Neutrophil (primary cell): ENCODE data around the gene ANKRD55.
"Not testable (repeated sequence)": the region's sequence is repeated elsewhere in the genome, so short reads cannot be mapped to it uniquely, and the experiment has no call there.

Experiments used
- H3K27ac ChIP-seq: fragments of 200-600 bp; sonication (generic); 2 replicates; pipeline ENCODE4 v1.5.1; 2016; ENCODE audit warnings: mild to moderate bottlenecking, moderate library complexity
- H3K27me3 ChIP-seq: fragments of 200-600 bp; sonication (generic); 2 replicates; pipeline ENCODE4 v1.6.0; 2016; ENCODE audit warnings: mild to moderate bottlenecking
- H3K36me3 ChIP-seq: fragments of 200-600 bp; sonication (generic); 2 replicates; pipeline ENCODE4 v1.5.1; 2017
- H3K4me1 ChIP-seq, 2 experiments: fragments of 200-600 bp in 1 of 2; sonication (generic) in 1 of 2; 1 replicate in 1 of 2; 2 replicates in 1 of 2; pipeline versions ENCODE4 v1.5.1 to v1.6.1; 2013 to 2016; ENCODE audit warnings: low read depth in 1 of 2, low read length in 1 of 2, mild to moderate bottlenecking in 1 of 2, moderate library complexity in 1 of 2; ENCODE audit not compliant: control insufficient read depth in 1 of 2, insufficient read depth in 1 of 2
- H3K4me3 ChIP-seq, 2 experiments: fragments of 200-600 bp in 1 of 2; sonication (generic) in 1 of 2; 1 replicate in 1 of 2; 2 replicates in 1 of 2; pipeline ENCODE4 v1.5.1; 2013 to 2016; ENCODE audit warnings: low read depth in 1 of 2, low read length in 1 of 2, mild to moderate bottlenecking in 1 of 2, moderate library complexity in 1 of 2
- H3K9me3 ChIP-seq: fragments of 200-600 bp; sonication (generic); 2 replicates; pipeline ENCODE4 v1.5.1; 2016
- CTCF ChIP-seq: fragments of 200-600 bp; sonication (generic); IDR thresholded peaks from 2 replicates; pipeline ENCODE4 v1.5.1; 2016; ENCODE audit warnings: antibody characterized with exemption

ANKRD55 gene

GRCh38 chr5:56080375-56081052 lies 152.6 kb downstream of the ANKRD55 start:
- no peak overlapping the region for H3K27ac ChIP-seq
- no peak for TF ChIP-seq CTCF
- H3K27me3 ChIP-seq: peaks cover 47% of the 10 kb centered on the region
- H3K9me3 ChIP-seq: no peaks in the 10 kb centered on the region
- no peaks in the 10 kb centered on the region for H3K36me3 ChIP-seq
- no peaks in the 10 kb centered on the region for H3K4me1 ChIP-seq
- no peak overlapping the region for H3K4me3 ChIP-seq

GRCh38 chr5:56079157-56079500 lies 154.0 kb downstream of the ANKRD55 start:
- H3K9me3 ChIP-seq, H3K36me3 ChIP-seq, H3K4me1 ChIP-seq, H3K27ac ChIP-seq, H3K4me3 ChIP-seq: not testable (repeated sequence)
- peaks cover 54% of the 10 kb centered on the region for H3K27me3 ChIP-seq

GRCh38 chr5:56078278-56079156 lies 154.6 kb downstream of the ANKRD55 start:
- TF ChIP-seq CTCF: no peak
- Histone ChIP-seq H3K27me3 (peaks cover 59% of the 10 kb centered on the region), H3K4me1 (no peaks in the 10 kb centered on the region), H3K4me3 (no peak overlapping the region), H3K9me3 (no peaks in the 10 kb centered on the region), H3K36me3 (no peaks in the 10 kb centered on the region), H3K27ac (no peak overlapping the region)

- Histone ChIP-seq H3K27me3 (peaks cover 66% of the 10 kb centered on the region), H3K27ac (no peak overlapping the region), H3K36me3 (no peaks in the 10 kb centered on the region), H3K4me1 (no peaks in the 10 kb centered on the region), H3K4me3 (no peak overlapping the region), H3K9me3 (no peaks in the 10 kb centered on the region)
- TF ChIP-seq CTCF: no peak
These were observed 155.3 kb downstream of the ANKRD55 start for GRCh38 chr5:56077796-56078233.

- Histone ChIP-seq H3K27ac (no peak overlapping the region), H3K9me3 (no peaks in the 10 kb centered on the region), H3K4me1 (no peaks in the 10 kb centered on the region), H3K36me3 (no peaks in the 10 kb centered on the region), H3K27me3 (peaks cover 79% of the 10 kb centered on the region), H3K4me3 (no peak overlapping the region)
- TF ChIP-seq CTCF: no peak
These were observed 156.6 kb downstream of the ANKRD55 start for GRCh38 chr5:56076486-56076885.

GRCh38 chr5:56075361-56075760 lies 157.8 kb downstream of the ANKRD55 start:
- Histone ChIP-seq H3K36me3 (no peaks in the 10 kb centered on the region), H3K27ac (no peak overlapping the region), H3K4me3 (no peak overlapping the region), H3K27me3 (peaks cover 83% of the 10 kb centered on the region), H3K9me3 (no peaks in the 10 kb centered on the region), H3K4me1 (peaks cover 0 to 3% of the 10 kb centered on the region in 2 experiments)
- no peak for TF ChIP-seq CTCF
